Glutamatergic neuron (in vitro differentiated cells): ENCODE data around the gene PRKD3. TPM values are rescaled to one million over a fixed set of nuclear protein-coding genes. Genes with fewer than 3 reads are reported as not detected.

Source experiments
- DNase-seq: peaks from one replicate; pipeline ENCODE4 v3.0.0; 2022
- H3K27ac Mint-ChIP-seq: one replicate; pipeline ENCODE4 v1.8.0; 2020; ENCODE audit warnings: mild to moderate bottlenecking, mixed read lengths, inconsistent platforms; ENCODE audit not compliant: unreplicated experiment
- H3K27me3 Mint-ChIP-seq: one replicate; pipeline ENCODE4 v1.8.0; 2020; ENCODE audit warnings: mild to moderate bottlenecking, moderate library complexity, mixed read lengths, inconsistent platforms; ENCODE audit not compliant: unreplicated experiment
- H3K36me3 Mint-ChIP-seq: one replicate; pipeline ENCODE4 v1.8.0; 2020; ENCODE audit warnings: mild to moderate bottlenecking, mixed read lengths, inconsistent platforms; ENCODE audit not compliant: unreplicated experiment
- H3K4me1 Mint-ChIP-seq: one replicate; pipeline ENCODE4 v1.8.0; 2020; ENCODE audit warnings: mild to moderate bottlenecking, low read depth, mixed read lengths, inconsistent platforms; ENCODE audit not compliant: unreplicated experiment
- H3K4me3 Mint-ChIP-seq: one replicate; pipeline ENCODE4 v1.8.0; 2020; ENCODE audit warnings: mild to moderate bottlenecking, mixed read lengths, inconsistent platforms; ENCODE audit not compliant: unreplicated experiment
- H3K9me3 Mint-ChIP-seq: one replicate; pipeline ENCODE4 v1.8.0; 2020; ENCODE audit warnings: mild to moderate bottlenecking, moderate library complexity, mixed read lengths, inconsistent platforms; ENCODE audit not compliant: unreplicated experiment
- long read RNA-seq: library from polyadenylated mRNA; unstranded; transcript quantifications from one replicate; pipeline ENCODE4 v2.0.0, GENCODE V29; 2020; ENCODE audit not compliant: unreplicated experiment
- total RNA-seq: library from RNA; stranded (reverse); fragmentation: NEBNext Ultra II Directional; extraction: Animal tissue kit (Norgen Biotek cat#: 25700); gene quantifications from one replicate; pipeline ENCODE4 v1.2.1, GENCODE V29; 2021; ENCODE audit not compliant: unreplicated experiment
- TF ChIP-seq, protein P1 (sequence below): fragments of 200-600 bp; sonication (generic); IDR thresholded peaks from one replicate; pipeline ENCODE4 v1.5.0; 2021; ENCODE audit not compliant: partially characterized antibody, unreplicated experiment

PRKD3 gene
- 47.9 TPM for total RNA-seq
- long read RNA-seq, partial matches to known transcripts: 0 of 2 reads
- long read RNA-seq, other reads (novel, unspliced or antisense): 2 of 2 reads

DNA sequence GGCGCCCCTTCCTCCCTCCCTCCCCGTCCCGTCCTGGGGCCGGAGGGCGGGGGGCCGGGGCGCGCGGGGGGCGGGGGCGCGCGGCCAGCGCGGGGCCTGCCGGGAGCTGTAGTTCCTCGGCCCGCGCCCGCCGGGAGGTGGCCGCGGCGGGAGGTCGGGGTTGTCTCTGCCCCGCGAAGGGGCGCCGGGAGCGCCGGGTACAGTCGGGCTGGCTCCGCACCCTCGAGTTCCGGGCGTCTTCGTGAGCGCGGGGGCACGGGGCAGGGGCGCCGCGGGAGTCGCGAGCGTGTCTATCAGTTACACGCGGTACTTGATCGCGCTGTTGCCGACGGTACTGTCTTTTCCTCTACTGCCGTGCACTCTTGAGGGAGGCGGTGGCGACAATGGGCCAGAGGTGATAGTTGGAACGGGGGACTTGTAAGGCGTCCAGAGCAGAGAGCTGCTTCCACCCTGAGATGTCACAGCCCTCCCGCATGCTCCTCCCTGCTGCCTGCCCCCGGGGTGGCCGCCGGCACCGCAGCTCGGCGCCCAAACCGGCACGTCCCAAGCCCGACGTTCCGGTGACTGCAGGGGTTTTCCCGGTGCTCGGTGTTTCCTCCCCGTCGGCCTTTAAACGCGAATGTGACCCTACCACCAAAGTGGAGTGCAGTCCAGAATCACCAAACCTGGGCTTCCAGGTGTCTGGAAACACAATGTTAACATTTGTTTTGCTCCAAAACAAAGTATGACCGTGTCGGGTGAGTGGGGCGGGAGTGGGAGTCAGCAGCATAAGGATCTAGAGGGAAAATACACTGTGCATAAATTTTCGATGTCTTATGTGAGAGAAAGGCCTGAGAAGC is at the start of gene PRKD3:
Gene PRKD3 (minus strand): TSS at position 48 of the 839 bp plus-strand sequence. CDS start 8,309 bp downstream, outside the sequence.
- H3K4me3 Mint-ChIP-seq: peak within 1 kb of the TSS; percentile 94
- H3K27me3 Mint-ChIP-seq: peaks cover 8% of the 10 kb centered on the region
- peaks cover 17% of the 10 kb centered on the region for H3K4me1 Mint-ChIP-seq
- H3K27ac Mint-ChIP-seq: peak within 1 kb of the TSS; percentile 92
- TF ChIP-seq, protein P1, sequence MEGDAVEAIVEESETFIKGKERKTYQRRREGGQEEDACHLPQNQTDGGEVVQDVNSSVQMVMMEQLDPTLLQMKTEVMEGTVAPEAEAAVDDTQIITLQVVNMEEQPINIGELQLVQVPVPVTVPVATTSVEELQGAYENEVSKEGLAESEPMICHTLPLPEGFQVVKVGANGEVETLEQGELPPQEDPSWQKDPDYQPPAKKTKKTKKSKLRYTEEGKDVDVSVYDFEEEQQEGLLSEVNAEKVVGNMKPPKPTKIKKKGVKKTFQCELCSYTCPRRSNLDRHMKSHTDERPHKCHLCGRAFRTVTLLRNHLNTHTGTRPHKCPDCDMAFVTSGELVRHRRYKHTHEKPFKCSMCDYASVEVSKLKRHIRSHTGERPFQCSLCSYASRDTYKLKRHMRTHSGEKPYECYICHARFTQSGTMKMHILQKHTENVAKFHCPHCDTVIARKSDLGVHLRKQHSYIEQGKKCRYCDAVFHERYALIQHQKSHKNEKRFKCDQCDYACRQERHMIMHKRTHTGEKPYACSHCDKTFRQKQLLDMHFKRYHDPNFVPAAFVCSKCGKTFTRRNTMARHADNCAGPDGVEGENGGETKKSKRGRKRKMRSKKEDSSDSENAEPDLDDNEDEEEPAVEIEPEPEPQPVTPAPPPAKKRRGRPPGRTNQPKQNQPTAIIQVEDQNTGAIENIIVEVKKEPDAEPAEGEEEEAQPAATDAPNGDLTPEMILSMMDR: no peak
- no peaks in the 10 kb centered on the region for H3K36me3 Mint-ChIP-seq
- peak; percentile 52 for DNase-seq
- peaks cover 13% of the 10 kb centered on the region for H3K9me3 Mint-ChIP-seq

- Mint-ChIP-seq H3K4me3 (no peak overlapping the region), H3K9me3 (no peaks in the 10 kb centered on the region), H3K27ac (no peak overlapping the region), H3K27me3 (no peaks in the 10 kb centered on the region), H3K4me1 (no peaks in the 10 kb centered on the region), H3K36me3 (no peaks in the 10 kb centered on the region)
- DNase-seq: no peak
- TF ChIP-seq, protein P1: no peak
These were observed 47.4 kb upstream of the PRKD3 start for GRCh38 chr2:37372000-37372399.

GRCh38 chr2:37370666-37371065 is 46.0 kb upstream of the PRKD3 start:
- no peak overlapping the region for H3K27ac Mint-ChIP-seq
- no peak overlapping the region for H3K4me3 Mint-ChIP-seq
- no peaks in the 10 kb centered on the region for H3K4me1 Mint-ChIP-seq
- H3K9me3 Mint-ChIP-seq: no peaks in the 10 kb centered on the region
- no peaks in the 10 kb centered on the region for H3K36me3 Mint-ChIP-seq
- TF ChIP-seq, protein P1: no peak
- DNase-seq: no peak
- H3K27me3 Mint-ChIP-seq: no peaks in the 10 kb centered on the region

GRCh38 chr2:37367984-37368383 is 43.4 kb upstream of the PRKD3 start:
- H3K36me3 Mint-ChIP-seq: no peaks in the 10 kb centered on the region
- DNase-seq: no peak
- no peaks in the 10 kb centered on the region for H3K27me3 Mint-ChIP-seq
- no peak overlapping the region for H3K27ac Mint-ChIP-seq
- TF ChIP-seq, protein P1: no peak
- H3K4me1 Mint-ChIP-seq: no peaks in the 10 kb centered on the region
- no peak overlapping the region for H3K4me3 Mint-ChIP-seq
- no peaks in the 10 kb centered on the region for H3K9me3 Mint-ChIP-seq

DNA sequence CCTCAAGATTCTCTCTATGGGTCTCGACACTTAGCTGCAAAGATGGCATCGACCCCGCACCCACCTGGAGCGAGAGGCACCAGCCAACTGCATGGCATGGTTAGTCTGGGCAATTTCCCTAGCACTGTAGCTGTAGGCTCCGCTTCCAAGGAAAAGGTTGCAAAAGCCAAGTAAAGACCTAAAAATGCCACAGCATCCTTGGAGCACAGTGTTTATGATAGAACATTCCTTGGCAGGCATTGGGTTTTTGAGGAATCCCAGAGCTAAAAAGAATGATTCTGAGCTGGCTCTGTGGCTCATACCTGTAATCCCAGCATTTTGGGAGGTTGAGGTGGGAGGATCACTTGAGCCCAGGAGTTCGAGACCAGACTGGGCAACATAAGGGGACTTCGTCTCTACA is 42.7 kb upstream of the PRKD3 start:
- Mint-ChIP-seq H3K9me3 (no peaks in the 10 kb centered on the region), H3K4me3 (no peak overlapping the region), H3K4me1 (no peaks in the 10 kb centered on the region), H3K27me3 (no peaks in the 10 kb centered on the region), H3K36me3 (no peaks in the 10 kb centered on the region), H3K27ac (no peak overlapping the region)
- no peak for DNase-seq
- TF ChIP-seq, protein P1: no peak
